Measurements from ENCODE around the gene KIAA0040.

The KIAA0040 gene

GRCh38 chr1:175155473-175155856 is 37.1 kb downstream of the KIAA0040 start:
- DNase-seq (ENCODE audit: low read depth), result no peak

GRCh38 chr1:175154629-175155472 is 37.7 kb downstream of the KIAA0040 start:
- peak; percentile 62 for DNase-seq (ENCODE audit: low read depth)
- peak; percentile 94 for TF ChIP-seq CTCF (conservative IDR thresholded peaks at IDR 0.05; ENCODE audit: low read depth, low read length)
- no peak overlapping the region for H3K4me3 ChIP-seq (ENCODE audit: low read depth, low read length)

More at GRCh38 chr1:175155473-175155856, 37.1 kb downstream of the KIAA0040 start:
- no peak for TF ChIP-seq CTCF (conservative IDR thresholded peaks at IDR 0.05; ENCODE audit: low read depth, low read length)
- H3K4me3 ChIP-seq (ENCODE audit: low read depth, low read length), result no peak overlapping the region

GRCh38 chr1:175152006-175152652 is 40.4 kb downstream of the KIAA0040 start:
- peak; percentile 92 for TF ChIP-seq CTCF (conservative IDR thresholded peaks at IDR 0.05; ENCODE audit: low read depth, low read length)
- DNase-seq (ENCODE audit: low read depth), result peak; percentile 59
- no peak overlapping the region for H3K4me3 ChIP-seq (ENCODE audit: low read depth, low read length)

- H3K4me3 ChIP-seq (ENCODE audit: low read depth, low read length), result no peak overlapping the region
- TF ChIP-seq CTCF (conservative IDR thresholded peaks at IDR 0.05; ENCODE audit: low read depth, low read length), result no peak
- no peak for DNase-seq (ENCODE audit: low read depth)
Measured at GRCh38 chr1:175150596-175151319, 41.8 kb downstream of the KIAA0040 start.

- TF ChIP-seq CTCF (conservative IDR thresholded peaks at IDR 0.05; ENCODE audit: low read depth, low read length), result no peak
- DNase-seq (ENCODE audit: low read depth), result no peak
- H3K4me3 ChIP-seq (ENCODE audit: low read depth, low read length), result no peak overlapping the region
Measured at GRCh38 chr1:175148068-175148467, 44.5 kb downstream of the KIAA0040 start.

- TF ChIP-seq CTCF (conservative IDR thresholded peaks at IDR 0.05; ENCODE audit: low read depth, low read length), result no peak
- no peak overlapping the region for H3K4me3 ChIP-seq (ENCODE audit: low read depth, low read length)
- DNase-seq (ENCODE audit: low read depth), result no peak
Measured at GRCh38 chr1:175147569-175147968, 45.0 kb downstream of the KIAA0040 start.
